SK-N-SH treated with all-trans-retinoic acid at 6 μM for 48 hours (cell line): Measurements from ENCODE around the gene SH3PXD2A.

Experiments
- ARNTL ChIP-seq: fragments of 450-650 bp; formaldehyde crosslinking; IDR thresholded peaks from 2 replicates; pipeline ENCODE4 v1.5.0; 2020; ENCODE audit warnings: low read depth, mild to moderate bottlenecking, moderate library complexity, borderline replicate concordance
- BACH2 ChIP-seq: fragments of 250-450 bp; sonication (Bioruptor Pico); IDR thresholded peaks from 2 replicates; pipeline ENCODE4 v1.9.0; 2021; ENCODE audit warnings: mild to moderate bottlenecking, borderline replicate concordance
- GLIS3 ChIP-seq: fragments of 250-450 bp; sonication (Bioruptor Pico); IDR thresholded peaks from 2 replicates; pipeline ENCODE4 v1.5.0; 2020; ENCODE audit warnings: mild to moderate bottlenecking, moderate library complexity
- OSR1 ChIP-seq: fragments of 250-450 bp; sonication (Bioruptor Pico); IDR thresholded peaks from 2 replicates; pipeline ENCODE4 v1.8.0; 2022; ENCODE audit warnings: moderate library complexity, mild to moderate bottlenecking, inconsistent platforms
- PPARA ChIP-seq: fragments of 250-450 bp; sonication (Bioruptor Pico); IDR thresholded peaks from 2 replicates; pipeline ENCODE4 v1.5.0; 2020; ENCODE audit warnings: mild to moderate bottlenecking, borderline replicate concordance
- RARB ChIP-seq: fragments of 250-450 bp; sonication (Bioruptor Pico); IDR thresholded peaks from 2 replicates; pipeline ENCODE4 v1.8.0; 2021; ENCODE audit warnings: mild to moderate bottlenecking, moderate library complexity
- TOX ChIP-seq: fragments of 250-450 bp; sonication (Bioruptor Pico); IDR thresholded peaks from 2 replicates; pipeline ENCODE4 v1.8.0; 2021; ENCODE audit warnings: mild to moderate bottlenecking, moderate library complexity, borderline replicate concordance
- ZC3H10 ChIP-seq: fragments of 250-450 bp; sonication (Bioruptor Pico); IDR thresholded peaks from 2 replicates; pipeline ENCODE4 v1.5.1; 2021; ENCODE audit warnings: mild to moderate bottlenecking, moderate library complexity
- ZFP3 ChIP-seq: fragments of 250-450 bp; sonication (Bioruptor Pico); IDR thresholded peaks from 2 replicates; pipeline ENCODE4 v1.5.0; 2020; ENCODE audit warnings: mild to moderate bottlenecking, moderate library complexity
- ZFP30 ChIP-seq: fragments of 450-650 bp; formaldehyde crosslinking; IDR thresholded peaks from 2 replicates; pipeline ENCODE4 v1.5.0; 2022; ENCODE audit warnings: mild to moderate bottlenecking, moderate library complexity
- ZNF70 ChIP-seq: fragments of 450-650 bp; formaldehyde crosslinking; IDR thresholded peaks from 2 replicates; pipeline ENCODE4 v1.5.0; 2020; ENCODE audit warnings: mild to moderate bottlenecking, moderate library complexity
- TF ChIP-seq, protein P1 (sequence below): fragments of 250-450 bp; sonication (Bioruptor Pico); IDR thresholded peaks from 2 replicates; pipeline ENCODE4 v1.5.1; 2020; ENCODE audit warnings: low read depth, mild to moderate bottlenecking, moderate library complexity
- TF ChIP-seq, protein P2 (sequence below): fragments of 250-450 bp; sonication (Bioruptor Pico); IDR thresholded peaks from 2 replicates; pipeline ENCODE4 v1.8.0; 2020; ENCODE audit warnings: mild to moderate bottlenecking, moderate library complexity, borderline replicate concordance
- TF ChIP-seq, protein P3 (sequence below): fragments of 250-450 bp; sonication (Bioruptor Pico); IDR thresholded peaks from 2 replicates; pipeline ENCODE4 v1.5.0; 2020; ENCODE audit warnings: mild to moderate bottlenecking, moderate library complexity

DNA sequence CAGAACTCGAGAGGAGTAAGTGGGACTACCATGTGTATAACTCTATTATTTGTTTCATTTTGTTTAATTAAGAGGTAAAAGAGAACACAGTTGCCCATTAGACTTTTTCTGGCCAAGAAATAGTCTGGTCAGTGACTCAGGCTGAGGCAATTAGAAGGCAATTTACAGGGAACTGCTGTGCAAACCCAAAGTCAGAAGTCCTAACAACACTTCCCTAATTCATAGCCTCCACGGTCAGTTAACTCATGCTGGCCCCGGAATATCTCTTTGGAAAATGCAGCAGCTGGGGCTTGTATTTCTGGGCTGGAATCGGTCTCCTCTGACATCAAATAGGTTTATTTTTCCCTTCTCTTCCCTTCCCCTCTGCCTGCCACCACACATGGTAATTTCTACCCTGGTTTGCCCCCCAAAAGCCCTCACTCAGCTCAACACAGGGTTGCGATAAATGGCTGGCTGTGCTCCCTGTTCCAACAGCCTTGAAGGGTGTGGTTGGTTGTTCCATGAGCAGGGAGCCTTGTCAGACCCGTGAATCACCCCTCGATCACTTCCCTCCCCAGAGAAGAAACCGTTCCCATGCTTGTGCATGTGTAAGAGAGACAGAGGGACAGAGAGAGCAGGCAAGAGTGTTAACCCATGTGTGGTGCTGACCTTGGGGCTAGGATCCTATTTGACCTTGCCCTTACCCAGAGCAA lies 5.3 kb downstream of the SH3PXD2A start:
- TF ChIP-seq RARB (CRISPR knock-in tag) (no peak), PPARA (CRISPR knock-in tag) (no peak), ZNF70 (CRISPR knock-in tag) (no peak), GLIS3 (no peak), OSR1 (CRISPR knock-in tag) (no peak), ZFP30 (CRISPR knock-in tag) (no peak), ZFP3 (CRISPR knock-in tag) (no peak), ARNTL (CRISPR knock-in tag) (no peak), ZC3H10 (CRISPR knock-in tag) (no peak), TOX (CRISPR knock-in tag) (no peak), BACH2 (CRISPR knock-in tag) (no peak)
- TF ChIP-seq, protein P1, sequence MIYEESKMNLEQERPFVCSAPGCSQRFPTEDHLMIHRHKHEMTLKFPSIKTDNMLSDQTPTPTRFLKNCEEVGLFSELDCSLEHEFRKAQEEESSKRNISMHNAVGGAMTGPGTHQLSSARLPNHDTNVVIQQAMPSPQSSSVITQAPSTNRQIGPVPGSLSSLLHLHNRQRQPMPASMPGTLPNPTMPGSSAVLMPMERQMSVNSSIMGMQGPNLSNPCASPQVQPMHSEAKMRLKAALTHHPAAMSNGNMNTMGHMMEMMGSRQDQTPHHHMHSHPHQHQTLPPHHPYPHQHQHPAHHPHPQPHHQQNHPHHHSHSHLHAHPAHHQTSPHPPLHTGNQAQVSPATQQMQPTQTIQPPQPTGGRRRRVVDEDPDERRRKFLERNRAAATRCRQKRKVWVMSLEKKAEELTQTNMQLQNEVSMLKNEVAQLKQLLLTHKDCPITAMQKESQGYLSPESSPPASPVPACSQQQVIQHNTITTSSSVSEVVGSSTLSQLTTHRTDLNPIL (CRISPR knock-in tag), result no peak
- TF ChIP-seq, protein P2, sequence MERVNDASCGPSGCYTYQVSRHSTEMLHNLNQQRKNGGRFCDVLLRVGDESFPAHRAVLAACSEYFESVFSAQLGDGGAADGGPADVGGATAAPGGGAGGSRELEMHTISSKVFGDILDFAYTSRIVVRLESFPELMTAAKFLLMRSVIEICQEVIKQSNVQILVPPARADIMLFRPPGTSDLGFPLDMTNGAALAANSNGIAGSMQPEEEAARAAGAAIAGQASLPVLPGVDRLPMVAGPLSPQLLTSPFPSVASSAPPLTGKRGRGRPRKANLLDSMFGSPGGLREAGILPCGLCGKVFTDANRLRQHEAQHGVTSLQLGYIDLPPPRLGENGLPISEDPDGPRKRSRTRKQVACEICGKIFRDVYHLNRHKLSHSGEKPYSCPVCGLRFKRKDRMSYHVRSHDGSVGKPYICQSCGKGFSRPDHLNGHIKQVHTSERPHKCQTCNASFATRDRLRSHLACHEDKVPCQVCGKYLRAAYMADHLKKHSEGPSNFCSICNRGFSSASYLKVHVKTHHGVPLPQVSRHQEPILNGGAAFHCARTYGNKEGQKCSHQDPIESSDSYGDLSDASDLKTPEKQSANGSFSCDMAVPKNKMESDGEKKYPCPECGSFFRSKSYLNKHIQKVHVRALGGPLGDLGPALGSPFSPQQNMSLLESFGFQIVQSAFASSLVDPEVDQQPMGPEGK (CRISPR knock-in tag), result no peak
- TF ChIP-seq, protein P3, sequence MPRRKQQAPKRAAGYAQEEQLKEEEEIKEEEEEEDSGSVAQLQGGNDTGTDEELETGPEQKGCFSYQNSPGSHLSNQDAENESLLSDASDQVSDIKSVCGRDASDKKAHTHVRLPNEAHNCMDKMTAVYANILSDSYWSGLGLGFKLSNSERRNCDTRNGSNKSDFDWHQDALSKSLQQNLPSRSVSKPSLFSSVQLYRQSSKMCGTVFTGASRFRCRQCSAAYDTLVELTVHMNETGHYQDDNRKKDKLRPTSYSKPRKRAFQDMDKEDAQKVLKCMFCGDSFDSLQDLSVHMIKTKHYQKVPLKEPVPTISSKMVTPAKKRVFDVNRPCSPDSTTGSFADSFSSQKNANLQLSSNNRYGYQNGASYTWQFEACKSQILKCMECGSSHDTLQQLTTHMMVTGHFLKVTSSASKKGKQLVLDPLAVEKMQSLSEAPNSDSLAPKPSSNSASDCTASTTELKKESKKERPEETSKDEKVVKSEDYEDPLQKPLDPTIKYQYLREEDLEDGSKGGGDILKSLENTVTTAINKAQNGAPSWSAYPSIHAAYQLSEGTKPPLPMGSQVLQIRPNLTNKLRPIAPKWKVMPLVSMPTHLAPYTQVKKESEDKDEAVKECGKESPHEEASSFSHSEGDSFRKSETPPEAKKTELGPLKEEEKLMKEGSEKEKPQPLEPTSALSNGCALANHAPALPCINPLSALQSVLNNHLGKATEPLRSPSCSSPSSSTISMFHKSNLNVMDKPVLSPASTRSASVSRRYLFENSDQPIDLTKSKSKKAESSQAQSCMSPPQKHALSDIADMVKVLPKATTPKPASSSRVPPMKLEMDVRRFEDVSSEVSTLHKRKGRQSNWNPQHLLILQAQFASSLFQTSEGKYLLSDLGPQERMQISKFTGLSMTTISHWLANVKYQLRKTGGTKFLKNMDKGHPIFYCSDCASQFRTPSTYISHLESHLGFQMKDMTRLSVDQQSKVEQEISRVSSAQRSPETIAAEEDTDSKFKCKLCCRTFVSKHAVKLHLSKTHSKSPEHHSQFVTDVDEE (CRISPR knock-in tag), result no peak
